GM18526 (cell line): ENCODE measurements around the gene TMEM8B.

Experiments
- POLR2A ChIP-seq: IDR thresholded peaks from 3 replicates; pipeline ENCODE4 v1.6.1; 2011; ENCODE audit not compliant: insufficient read length; ENCODE audit errors: extremely low read depth

The TMEM8B gene, protein sequence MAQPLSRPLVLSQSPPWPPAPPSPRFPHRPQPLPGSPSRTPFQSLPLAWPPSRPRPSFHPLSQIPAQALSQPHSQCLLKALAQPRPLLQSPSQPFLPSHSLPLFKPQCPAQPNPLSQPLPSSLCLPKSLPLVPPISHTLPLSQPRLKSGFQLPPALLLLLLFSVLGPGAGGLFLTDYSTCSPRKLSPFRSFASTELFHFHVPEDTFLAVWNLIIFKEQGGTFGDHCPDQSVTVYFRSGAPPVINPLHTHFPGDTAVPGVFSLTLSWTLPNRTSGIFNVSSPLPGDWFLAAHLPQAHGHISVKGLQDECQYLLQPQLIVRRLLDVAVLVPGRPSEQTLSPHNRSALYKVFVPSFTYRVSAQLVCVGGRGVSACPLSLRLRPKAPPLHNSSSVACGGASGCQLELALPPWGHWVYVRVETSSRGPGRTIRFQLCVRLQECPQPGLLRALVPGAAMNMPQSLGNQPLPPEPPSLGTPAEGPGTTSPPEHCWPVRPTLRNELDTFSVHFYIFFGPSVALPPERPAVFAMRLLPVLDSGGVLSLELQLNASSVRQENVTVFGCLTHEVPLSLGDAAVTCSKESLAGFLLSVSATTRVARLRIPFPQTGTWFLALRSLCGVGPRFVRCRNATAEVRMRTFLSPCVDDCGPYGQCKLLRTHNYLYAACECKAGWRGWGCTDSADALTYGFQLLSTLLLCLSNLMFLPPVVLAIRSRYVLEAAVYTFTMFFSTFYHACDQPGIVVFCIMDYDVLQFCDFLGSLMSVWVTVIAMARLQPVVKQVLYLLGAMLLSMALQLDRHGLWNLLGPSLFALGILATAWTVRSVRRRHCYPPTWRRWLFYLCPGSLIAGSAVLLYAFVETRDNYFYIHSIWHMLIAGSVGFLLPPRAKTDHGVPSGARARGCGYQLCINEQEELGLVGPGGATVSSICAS

GRCh38 chr9:35829084-35829763 lies at the start of gene TMEM8B:
TMEM8B (plus strand) TSS chr9:35829228; CDS start chr9:35829448, 220 bp downstream.
- peak; percentile 41 for TF ChIP-seq POLR2A

GRCh38 chr9:35781066-35781465 lies 48.0 kb upstream of the TMEM8B start:
- TF ChIP-seq POLR2A, result no peak

DNA sequence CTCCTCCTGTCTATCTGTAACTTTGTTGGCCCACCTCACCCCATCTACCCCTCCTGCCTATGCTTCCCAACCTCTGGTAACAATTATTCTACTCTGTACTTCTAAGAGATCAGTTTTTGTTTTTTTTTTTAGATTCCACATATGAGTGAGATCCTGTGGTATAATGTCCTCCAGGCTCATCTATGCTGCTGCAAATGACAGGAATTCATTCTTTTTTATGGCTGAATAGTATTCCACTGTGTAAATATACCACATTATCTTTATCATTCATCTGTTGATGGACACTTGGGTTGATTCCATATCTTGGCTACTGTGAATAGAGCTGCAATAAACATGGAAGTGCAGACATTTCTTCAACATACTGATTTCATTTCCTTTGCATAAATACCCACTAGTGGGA lies 45.6 kb upstream of the TMEM8B start:
- TF ChIP-seq POLR2A, result no peak

DNA sequence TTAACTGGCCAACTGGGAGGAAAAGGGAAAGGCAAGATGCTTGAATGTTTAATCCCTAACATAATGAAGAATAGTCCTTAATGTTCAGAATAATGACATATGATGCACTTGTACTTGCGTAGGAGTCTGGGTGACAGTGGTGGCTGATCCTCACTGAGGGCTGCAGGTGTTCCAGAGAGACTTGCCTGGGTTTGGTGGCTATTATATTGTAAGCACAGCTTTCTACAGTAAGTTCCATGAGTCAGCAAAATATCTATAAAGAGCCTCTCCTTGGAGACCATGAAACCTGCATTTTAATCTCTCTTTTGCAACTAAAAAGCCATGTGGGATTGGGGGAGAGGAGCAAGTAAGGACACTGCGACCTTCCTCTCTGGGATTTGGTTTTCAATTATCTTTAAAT lies 39.5 kb upstream of the TMEM8B start:
- no peak for TF ChIP-seq POLR2A

DNA sequence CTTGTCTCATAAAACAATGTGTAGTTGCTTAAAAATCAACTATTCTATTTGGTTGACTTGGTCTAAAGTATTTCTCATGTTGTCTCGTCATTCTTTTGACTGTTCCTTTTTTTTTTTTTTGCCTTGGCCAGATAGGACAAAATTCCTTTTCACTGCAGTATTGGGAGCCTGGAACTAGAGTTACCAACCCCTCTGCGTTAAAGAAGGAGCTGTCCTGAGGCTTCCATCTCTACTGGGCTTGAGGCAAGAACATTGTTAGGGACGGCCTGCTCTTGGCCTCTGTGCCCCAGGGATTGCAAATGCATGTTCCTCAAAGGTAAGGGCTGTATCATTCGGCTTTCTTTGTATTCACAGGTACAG lies 39.0 kb upstream of the TMEM8B start:
- no peak for TF ChIP-seq POLR2A

- no peak for TF ChIP-seq POLR2A
Observed at GRCh38 chr9:35790385-35791296, 38.4 kb upstream of the TMEM8B start.

GRCh38 chr9:35791297-35791921 lies 37.6 kb upstream of the TMEM8B start, which contains the start of gene NPR2:
NPR2 (plus strand) TSS chr9:35791591; CDS start chr9:35792409, 818 bp downstream.
- TF ChIP-seq POLR2A, result no peak

GRCh38 chr9:35792024-35792813 lies 36.8 kb upstream of the TMEM8B start:
- no peak for TF ChIP-seq POLR2A

DNA sequence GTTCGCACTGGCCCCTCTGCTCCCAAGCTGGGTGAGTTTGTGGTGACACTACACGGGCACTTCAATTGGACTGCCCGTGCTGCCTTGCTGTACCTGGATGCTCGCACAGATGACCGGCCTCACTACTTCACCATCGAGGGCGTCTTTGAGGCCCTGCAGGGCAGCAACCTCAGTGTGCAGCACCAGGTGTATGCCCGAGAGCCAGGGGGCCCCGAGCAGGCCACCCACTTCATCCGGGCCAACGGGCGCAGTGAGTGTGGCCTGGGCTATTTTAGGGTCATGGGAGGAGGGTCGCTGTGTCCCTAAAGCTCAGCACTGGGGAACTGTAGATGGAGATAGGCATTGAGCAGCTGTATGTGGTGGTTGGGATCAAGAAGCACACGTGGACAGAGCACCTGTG lies 36.2 kb upstream of the TMEM8B start:
- TF ChIP-seq POLR2A, result no peak

- no peak for TF ChIP-seq POLR2A
Observed at GRCh38 chr9:35793461-35793860, 35.6 kb upstream of the TMEM8B start.

DNA sequence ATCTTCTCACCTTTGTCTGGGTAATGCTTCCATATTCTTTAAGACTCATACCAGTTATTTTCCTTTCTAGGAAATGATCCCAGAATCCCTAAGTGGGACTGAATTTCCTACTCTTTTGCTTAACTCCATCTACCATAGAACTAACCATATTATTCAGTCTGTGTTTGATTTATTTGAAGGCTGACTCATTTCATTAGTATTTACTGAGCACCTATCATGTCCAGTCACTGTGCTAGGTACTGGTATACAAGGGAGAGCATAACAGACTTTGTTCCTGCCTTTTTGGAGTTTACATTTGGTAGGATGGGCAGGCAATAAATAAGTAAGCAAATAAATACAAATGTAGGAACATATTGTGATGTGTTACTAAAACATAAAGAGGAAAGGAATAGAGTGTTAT lies 33.3 kb upstream of the TMEM8B start:
- no peak for TF ChIP-seq POLR2A

DNA sequence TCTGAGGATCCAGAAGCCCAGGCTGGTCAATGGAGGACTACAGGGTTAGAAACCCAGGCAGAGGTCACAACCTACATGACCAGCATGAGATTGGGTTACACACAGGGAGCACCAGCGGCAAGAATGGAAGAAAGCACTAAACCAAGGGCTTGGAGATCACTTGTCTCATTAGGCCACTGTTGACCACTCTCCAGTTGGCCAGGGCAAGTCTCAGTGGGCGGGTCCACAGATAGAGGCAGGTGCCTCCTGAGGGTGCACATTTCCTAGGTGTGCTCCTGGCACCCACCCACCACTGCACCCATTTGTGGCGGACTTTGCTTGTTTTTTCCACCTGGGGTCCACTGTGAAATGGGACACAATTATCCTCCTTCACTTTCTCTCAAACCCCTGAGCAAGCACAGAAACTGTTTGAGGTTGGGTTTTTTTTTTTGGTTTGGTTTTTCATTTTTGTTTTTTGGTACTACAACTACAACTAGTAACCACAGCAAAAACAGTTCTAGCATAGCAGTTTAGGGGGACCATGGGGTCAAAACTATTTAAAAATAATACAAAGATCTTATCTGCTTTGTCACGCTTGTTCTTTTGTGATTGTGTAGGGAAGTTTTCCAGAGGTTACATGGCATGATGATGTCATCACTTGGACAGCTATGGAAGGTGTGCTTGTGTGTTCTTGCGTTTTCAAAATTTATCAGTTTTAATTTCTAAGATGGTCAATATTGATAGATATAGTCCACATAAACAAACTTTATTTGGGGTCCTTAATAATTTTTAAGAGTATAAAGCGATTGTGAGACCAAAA lies 31.5 kb upstream of the TMEM8B start:
- no peak for TF ChIP-seq POLR2A
